ENCODE data around the gene KCNIP1. TPM values are rescaled to one million over a fixed set of nuclear protein-coding genes. Genes with fewer than 3 reads are reported as not detected.

The KCNIP1 gene
- total and polyA plus RNA-seq, 2 of the 8 experiments (the other 6 are each of a cell fraction or from before 2014, with no cell fraction given) = 0.52 to 0.83 TPM

DNA sequence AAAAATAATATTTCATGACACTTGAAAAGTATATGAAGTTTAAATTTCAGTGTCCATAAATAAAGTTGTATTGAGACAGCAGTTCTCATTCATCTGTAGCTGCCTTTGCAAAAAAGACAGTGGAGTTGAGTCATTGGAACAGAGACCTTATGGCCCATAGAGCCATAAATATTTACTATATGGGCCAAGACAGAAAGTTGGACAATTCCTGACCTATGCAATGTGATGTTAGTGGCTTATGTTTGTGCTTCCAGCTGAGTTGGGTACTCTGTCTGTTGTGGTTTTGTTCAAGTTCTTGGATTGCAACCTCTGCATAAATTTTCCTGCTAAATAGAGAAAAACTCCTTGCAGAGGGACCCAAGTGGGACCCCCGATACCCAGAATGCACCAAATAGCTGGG lies 69.8 kb downstream of the KCNIP1 start (continued):
- TF ChIP-seq, protein P1, sequence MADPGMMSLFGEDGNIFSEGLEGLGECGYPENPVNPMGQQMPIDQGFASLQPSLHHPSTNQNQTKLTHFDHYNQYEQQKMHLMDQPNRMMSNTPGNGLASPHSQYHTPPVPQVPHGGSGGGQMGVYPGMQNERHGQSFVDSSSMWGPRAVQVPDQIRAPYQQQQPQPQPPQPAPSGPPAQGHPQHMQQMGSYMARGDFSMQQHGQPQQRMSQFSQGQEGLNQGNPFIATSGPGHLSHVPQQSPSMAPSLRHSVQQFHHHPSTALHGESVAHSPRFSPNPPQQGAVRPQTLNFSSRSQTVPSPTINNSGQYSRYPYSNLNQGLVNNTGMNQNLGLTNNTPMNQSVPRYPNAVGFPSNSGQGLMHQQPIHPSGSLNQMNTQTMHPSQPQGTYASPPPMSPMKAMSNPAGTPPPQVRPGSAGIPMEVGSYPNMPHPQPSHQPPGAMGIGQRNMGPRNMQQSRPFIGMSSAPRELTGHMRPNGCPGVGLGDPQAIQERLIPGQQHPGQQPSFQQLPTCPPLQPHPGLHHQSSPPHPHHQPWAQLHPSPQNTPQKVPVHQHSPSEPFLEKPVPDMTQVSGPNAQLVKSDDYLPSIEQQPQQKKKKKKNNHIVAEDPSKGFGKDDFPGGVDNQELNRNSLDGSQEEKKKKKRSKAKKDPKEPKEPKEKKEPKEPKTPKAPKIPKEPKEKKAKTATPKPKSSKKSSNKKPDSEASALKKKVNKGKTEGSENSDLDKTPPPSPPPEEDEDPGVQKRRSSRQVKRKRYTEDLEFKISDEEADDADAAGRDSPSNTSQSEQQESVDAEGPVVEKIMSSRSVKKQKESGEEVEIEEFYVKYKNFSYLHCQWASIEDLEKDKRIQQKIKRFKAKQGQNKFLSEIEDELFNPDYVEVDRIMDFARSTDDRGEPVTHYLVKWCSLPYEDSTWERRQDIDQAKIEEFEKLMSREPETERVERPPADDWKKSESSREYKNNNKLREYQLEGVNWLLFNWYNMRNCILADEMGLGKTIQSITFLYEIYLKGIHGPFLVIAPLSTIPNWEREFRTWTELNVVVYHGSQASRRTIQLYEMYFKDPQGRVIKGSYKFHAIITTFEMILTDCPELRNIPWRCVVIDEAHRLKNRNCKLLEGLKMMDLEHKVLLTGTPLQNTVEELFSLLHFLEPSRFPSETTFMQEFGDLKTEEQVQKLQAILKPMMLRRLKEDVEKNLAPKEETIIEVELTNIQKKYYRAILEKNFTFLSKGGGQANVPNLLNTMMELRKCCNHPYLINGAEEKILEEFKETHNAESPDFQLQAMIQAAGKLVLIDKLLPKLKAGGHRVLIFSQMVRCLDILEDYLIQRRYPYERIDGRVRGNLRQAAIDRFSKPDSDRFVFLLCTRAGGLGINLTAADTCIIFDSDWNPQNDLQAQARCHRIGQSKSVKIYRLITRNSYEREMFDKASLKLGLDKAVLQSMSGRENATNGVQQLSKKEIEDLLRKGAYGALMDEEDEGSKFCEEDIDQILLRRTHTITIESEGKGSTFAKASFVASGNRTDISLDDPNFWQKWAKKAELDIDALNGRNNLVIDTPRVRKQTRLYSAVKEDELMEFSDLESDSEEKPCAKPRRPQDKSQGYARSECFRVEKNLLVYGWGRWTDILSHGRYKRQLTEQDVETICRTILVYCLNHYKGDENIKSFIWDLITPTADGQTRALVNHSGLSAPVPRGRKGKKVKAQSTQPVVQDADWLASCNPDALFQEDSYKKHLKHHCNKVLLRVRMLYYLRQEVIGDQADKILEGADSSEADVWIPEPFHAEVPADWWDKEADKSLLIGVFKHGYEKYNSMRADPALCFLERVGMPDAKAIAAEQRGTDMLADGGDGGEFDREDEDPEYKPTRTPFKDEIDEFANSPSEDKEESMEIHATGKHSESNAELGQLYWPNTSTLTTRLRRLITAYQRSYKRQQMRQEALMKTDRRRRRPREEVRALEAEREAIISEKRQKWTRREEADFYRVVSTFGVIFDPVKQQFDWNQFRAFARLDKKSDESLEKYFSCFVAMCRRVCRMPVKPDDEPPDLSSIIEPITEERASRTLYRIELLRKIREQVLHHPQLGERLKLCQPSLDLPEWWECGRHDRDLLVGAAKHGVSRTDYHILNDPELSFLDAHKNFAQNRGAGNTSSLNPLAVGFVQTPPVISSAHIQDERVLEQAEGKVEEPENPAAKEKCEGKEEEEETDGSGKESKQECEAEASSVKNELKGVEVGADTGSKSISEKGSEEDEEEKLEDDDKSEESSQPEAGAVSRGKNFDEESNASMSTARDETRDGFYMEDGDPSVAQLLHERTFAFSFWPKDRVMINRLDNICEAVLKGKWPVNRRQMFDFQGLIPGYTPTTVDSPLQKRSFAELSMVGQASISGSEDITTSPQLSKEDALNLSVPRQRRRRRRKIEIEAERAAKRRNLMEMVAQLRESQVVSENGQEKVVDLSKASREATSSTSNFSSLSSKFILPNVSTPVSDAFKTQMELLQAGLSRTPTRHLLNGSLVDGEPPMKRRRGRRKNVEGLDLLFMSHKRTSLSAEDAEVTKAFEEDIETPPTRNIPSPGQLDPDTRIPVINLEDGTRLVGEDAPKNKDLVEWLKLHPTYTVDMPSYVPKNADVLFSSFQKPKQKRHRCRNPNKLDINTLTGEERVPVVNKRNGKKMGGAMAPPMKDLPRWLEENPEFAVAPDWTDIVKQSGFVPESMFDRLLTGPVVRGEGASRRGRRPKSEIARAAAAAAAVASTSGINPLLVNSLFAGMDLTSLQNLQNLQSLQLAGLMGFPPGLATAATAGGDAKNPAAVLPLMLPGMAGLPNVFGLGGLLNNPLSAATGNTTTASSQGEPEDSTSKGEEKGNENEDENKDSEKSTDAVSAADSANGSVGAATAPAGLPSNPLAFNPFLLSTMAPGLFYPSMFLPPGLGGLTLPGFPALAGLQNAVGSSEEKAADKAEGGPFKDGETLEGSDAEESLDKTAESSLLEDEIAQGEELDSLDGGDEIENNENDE (IDR thresholded peaks at IDR 0.05; ENCODE audit: insufficient replicate concordance, low read length) = no peak
- TF ChIP-seq TEAD4 (IDR thresholded peaks at IDR 0.05; ENCODE audit: low read depth, low read length) (no peak), GABPA (IDR thresholded peaks at IDR 0.05; ENCODE audit: borderline replicate concordance, insufficient read depth, low read length) (no peak), SP2 (IDR thresholded peaks at IDR 0.05; ENCODE audit: low read length) (no peak), HDAC2 (IDR thresholded peaks at IDR 0.05; ENCODE audit: borderline replicate concordance in 1 of 2, low read depth in 2 of 2, low read length in 2 of 2) (no peak), HDAC6 (IDR thresholded peaks at IDR 0.05; ENCODE audit: low read depth, low read length) (no peak), TCF12 (IDR thresholded peaks at IDR 0.05; ENCODE audit: low read depth, low read length) (no peak), NANOG (IDR thresholded peaks at IDR 0.05; ENCODE audit: insufficient read depth, low read depth, low read length, poor library complexity, severe bottlenecking) (no peak), CBX5 (IDR thresholded peaks at IDR 0.05; ENCODE audit: low read depth, low read length) (no peak)
- TF ChIP-seq, protein P2, sequence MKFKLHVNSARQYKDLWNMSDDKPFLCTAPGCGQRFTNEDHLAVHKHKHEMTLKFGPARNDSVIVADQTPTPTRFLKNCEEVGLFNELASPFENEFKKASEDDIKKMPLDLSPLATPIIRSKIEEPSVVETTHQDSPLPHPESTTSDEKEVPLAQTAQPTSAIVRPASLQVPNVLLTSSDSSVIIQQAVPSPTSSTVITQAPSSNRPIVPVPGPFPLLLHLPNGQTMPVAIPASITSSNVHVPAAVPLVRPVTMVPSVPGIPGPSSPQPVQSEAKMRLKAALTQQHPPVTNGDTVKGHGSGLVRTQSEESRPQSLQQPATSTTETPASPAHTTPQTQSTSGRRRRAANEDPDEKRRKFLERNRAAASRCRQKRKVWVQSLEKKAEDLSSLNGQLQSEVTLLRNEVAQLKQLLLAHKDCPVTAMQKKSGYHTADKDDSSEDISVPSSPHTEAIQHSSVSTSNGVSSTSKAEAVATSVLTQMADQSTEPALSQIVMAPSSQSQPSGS (IDR thresholded peaks at IDR 0.05; ENCODE audit: low read length) = no peak

All from H1 (cell line).